Glutamatergic neuron (in vitro differentiated cells): Measurements from ENCODE around the gene GALNT2. TPM values are rescaled to one million over a fixed set of nuclear protein-coding genes. Genes with fewer than 3 reads are reported as not detected.

Experiments used
- DNase-seq: peaks from one replicate; pipeline ENCODE4 v3.0.0; 2022
- H3K27ac Mint-ChIP-seq: one replicate; pipeline ENCODE4 v1.8.0; 2020; ENCODE audit warnings: mild to moderate bottlenecking, mixed read lengths, inconsistent platforms; ENCODE audit not compliant: unreplicated experiment
- H3K27me3 Mint-ChIP-seq: one replicate; pipeline ENCODE4 v1.8.0; 2020; ENCODE audit warnings: mild to moderate bottlenecking, moderate library complexity, mixed read lengths, inconsistent platforms; ENCODE audit not compliant: unreplicated experiment
- H3K36me3 Mint-ChIP-seq: one replicate; pipeline ENCODE4 v1.8.0; 2020; ENCODE audit warnings: mild to moderate bottlenecking, mixed read lengths, inconsistent platforms; ENCODE audit not compliant: unreplicated experiment
- H3K4me1 Mint-ChIP-seq: one replicate; pipeline ENCODE4 v1.8.0; 2020; ENCODE audit warnings: mild to moderate bottlenecking, low read depth, mixed read lengths, inconsistent platforms; ENCODE audit not compliant: unreplicated experiment
- H3K4me3 Mint-ChIP-seq: one replicate; pipeline ENCODE4 v1.8.0; 2020; ENCODE audit warnings: mild to moderate bottlenecking, mixed read lengths, inconsistent platforms; ENCODE audit not compliant: unreplicated experiment
- H3K9me3 Mint-ChIP-seq: one replicate; pipeline ENCODE4 v1.8.0; 2020; ENCODE audit warnings: mild to moderate bottlenecking, moderate library complexity, mixed read lengths, inconsistent platforms; ENCODE audit not compliant: unreplicated experiment
- total RNA-seq: library from RNA; stranded (reverse); fragmentation: NEBNext Ultra II Directional; extraction: Animal tissue kit (Norgen Biotek cat#: 25700); gene quantifications from one replicate; pipeline ENCODE4 v1.2.1, GENCODE V29; 2021; ENCODE audit not compliant: unreplicated experiment
- TF ChIP-seq, protein P1 (sequence below): fragments of 200-600 bp; sonication (generic); IDR thresholded peaks from one replicate; pipeline ENCODE4 v1.5.0; 2021; ENCODE audit not compliant: partially characterized antibody, unreplicated experiment

GALNT2 gene
- total RNA-seq, 1 donor from 2014 or later, result 35.2 TPM

DNA sequence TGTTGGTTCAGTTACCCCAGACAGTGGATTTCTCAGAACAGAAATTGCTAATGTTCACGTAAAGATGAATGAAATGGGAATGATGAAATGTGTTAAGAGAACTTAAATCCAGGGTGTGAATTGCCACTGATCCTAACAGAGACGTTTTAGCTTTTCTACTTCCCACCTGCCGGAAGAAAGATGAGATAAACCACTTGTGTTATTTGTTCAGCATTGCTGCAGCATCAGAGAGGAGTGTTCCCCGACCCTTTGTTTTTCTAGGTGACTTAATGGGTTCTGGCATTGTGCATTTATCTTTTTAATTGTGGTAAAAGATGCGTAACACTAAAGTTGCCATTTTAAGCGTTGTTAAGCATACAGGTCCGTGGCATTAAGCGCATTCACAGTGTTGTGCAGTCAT lies 122.3 kb downstream of the GALNT2 start:
- Mint-ChIP-seq H3K4me1 (peaks cover 23% of the 10 kb centered on the region), H3K27me3 (peaks cover 4% of the 10 kb centered on the region), H3K27ac (no peak overlapping the region), H3K4me3 (no peak overlapping the region), H3K36me3 (peaks cover 5% of the 10 kb centered on the region), H3K9me3 (peaks cover 7% of the 10 kb centered on the region)
- TF ChIP-seq, protein P1, sequence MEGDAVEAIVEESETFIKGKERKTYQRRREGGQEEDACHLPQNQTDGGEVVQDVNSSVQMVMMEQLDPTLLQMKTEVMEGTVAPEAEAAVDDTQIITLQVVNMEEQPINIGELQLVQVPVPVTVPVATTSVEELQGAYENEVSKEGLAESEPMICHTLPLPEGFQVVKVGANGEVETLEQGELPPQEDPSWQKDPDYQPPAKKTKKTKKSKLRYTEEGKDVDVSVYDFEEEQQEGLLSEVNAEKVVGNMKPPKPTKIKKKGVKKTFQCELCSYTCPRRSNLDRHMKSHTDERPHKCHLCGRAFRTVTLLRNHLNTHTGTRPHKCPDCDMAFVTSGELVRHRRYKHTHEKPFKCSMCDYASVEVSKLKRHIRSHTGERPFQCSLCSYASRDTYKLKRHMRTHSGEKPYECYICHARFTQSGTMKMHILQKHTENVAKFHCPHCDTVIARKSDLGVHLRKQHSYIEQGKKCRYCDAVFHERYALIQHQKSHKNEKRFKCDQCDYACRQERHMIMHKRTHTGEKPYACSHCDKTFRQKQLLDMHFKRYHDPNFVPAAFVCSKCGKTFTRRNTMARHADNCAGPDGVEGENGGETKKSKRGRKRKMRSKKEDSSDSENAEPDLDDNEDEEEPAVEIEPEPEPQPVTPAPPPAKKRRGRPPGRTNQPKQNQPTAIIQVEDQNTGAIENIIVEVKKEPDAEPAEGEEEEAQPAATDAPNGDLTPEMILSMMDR, result no peak
- no peak for DNase-seq

DNA sequence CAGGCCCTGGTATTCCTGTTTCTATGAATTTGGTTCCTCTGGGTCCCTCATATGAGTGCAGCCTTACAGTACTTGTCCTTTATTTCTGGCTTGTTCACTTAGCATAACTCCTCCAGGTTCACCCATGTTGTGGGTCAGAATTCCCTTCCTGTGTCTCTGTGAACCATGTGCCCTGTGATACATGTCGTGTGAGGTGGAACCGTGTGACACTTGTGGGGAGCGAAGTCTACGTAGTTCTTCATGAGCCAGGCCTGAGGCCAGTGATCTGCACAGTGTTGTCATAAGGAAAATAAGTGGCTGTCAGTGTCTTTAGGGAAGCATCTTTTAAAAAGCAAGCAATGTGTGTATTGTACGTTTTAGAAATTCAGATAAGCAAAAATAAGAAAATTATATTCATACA lies 122.8 kb downstream of the GALNT2 start:
- Mint-ChIP-seq H3K36me3 (peaks cover under 1% of the 10 kb centered on the region), H3K27ac (no peak overlapping the region), H3K9me3 (peaks cover 7% of the 10 kb centered on the region), H3K27me3 (peaks cover 4% of the 10 kb centered on the region), H3K4me1 (peaks cover 24% of the 10 kb centered on the region), H3K4me3 (no peak overlapping the region)
- DNase-seq, result no peak
- TF ChIP-seq, protein P1, result no peak

- Mint-ChIP-seq H3K4me3 (no peak overlapping the region), H3K9me3 (peaks cover 5% of the 10 kb centered on the region), H3K4me1 (peaks cover 23% of the 10 kb centered on the region), H3K27ac (no peak overlapping the region), H3K27me3 (peaks cover 2% of the 10 kb centered on the region), H3K36me3 (no peaks in the 10 kb centered on the region)
- no peak for DNase-seq
- TF ChIP-seq, protein P1, result no peak
Observed at GRCh38 chr1:230191079-230191804, 124.2 kb downstream of the GALNT2 start.

GRCh38 chr1:230191855-230192254 lies 124.8 kb downstream of the GALNT2 start:
- Mint-ChIP-seq H3K36me3 (no peaks in the 10 kb centered on the region), H3K4me1 (peaks cover 22% of the 10 kb centered on the region), H3K9me3 (peaks cover 4% of the 10 kb centered on the region), H3K27me3 (peaks cover 2% of the 10 kb centered on the region), H3K4me3 (no peak overlapping the region), H3K27ac (no peak overlapping the region)
- TF ChIP-seq, protein P1, result no peak
- DNase-seq, result no peak

DNA sequence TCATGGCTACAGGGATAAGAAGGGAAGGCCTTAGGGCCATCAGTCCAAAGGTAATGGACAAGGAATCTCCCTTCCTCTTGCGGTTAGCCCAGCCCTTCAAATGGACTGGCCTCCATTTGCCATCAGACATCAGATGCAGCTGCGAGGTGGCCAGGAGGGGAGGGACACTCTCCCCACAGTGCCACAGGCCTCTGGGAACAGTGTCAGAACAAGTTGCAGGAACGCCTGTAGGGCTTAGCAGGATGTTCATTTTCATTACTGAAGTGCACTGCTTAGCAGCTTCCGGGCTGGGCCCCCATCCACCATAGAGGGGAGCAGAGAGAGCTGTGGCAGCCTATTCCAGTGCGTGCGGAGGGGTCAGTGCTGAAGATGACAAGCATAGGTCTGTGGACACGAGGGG lies 127.5 kb downstream of the GALNT2 start:
- TF ChIP-seq, protein P1, result no peak
- Mint-ChIP-seq H3K4me1 (peaks cover 20% of the 10 kb centered on the region), H3K27ac (no peak overlapping the region), H3K4me3 (no peak overlapping the region), H3K36me3 (no peaks in the 10 kb centered on the region), H3K9me3 (peaks cover 3% of the 10 kb centered on the region), H3K27me3 (peaks cover 2% of the 10 kb centered on the region)
- no peak for DNase-seq
